Hepatic stellate cell (primary cell): ENCODE data around the gene ID2.

ENCODE experiments used
- DNase-seq: peaks from one replicate; pipeline ENCODE4 v3.0.0; 2011; ENCODE audit warnings: low spot score

Gene ID2

GRCh38 chr2:8670580-8670979, 11.3 kb upstream of the ID2 start:
- DNase-seq: no peak

- DNase-seq: no peak
These were observed 10.7 kb upstream of the ID2 start for GRCh38 chr2:8671176-8671575.

DNA sequence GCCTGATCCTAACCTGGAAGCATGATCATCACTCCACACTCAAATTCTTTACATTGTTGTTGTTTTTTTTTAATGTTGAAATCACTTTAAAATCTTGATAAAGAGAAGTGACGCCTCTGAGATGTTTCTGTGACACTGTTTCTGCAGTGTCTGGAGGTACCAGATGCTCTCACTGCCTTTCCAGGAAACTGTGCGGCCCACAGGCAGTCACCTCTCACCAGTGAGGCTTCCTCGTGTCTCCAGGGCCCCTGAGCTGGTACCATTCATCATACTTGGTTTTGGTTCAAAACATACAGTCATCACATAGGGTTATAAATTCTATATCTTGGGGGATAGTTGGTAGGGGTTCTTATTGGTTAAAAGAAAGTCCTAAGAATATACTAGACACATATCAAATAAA, 10.1 kb upstream of the ID2 start:
- no peak for DNase-seq

- DNase-seq: no peak
These were observed 8.9 kb upstream of the ID2 start for GRCh38 chr2:8672940-8673339.

- DNase-seq: no peak
These were observed 8.5 kb upstream of the ID2 start for GRCh38 chr2:8673381-8673780.

DNA sequence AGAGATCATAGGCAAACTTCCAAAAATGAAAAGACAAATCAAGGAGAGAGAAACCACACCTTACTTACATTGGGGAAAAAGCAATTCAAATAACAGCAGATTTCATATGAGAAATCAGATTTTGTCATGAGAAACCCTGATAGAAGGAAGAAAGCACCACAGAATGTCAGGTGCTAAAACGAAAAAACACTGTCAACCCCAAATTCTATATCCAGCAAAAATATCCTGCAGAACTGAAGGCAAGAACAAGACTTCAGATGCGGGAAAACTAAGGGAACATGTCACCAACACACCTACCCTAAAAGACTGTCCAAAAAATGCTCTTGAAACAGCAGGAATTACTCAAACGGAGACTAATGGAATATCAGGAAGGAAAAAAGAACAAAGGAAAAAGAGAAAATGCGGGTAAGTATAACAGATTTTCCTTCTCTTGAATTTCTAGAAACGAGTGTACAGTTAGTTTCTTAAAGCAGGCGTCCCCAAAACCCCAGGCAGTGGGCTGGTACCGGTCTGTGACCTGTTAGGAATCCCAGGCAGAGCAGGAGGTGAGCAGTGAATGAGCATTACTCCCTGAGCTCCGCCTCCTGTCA, 7.3 kb upstream of the ID2 start:
- DNase-seq: no peak

DNA sequence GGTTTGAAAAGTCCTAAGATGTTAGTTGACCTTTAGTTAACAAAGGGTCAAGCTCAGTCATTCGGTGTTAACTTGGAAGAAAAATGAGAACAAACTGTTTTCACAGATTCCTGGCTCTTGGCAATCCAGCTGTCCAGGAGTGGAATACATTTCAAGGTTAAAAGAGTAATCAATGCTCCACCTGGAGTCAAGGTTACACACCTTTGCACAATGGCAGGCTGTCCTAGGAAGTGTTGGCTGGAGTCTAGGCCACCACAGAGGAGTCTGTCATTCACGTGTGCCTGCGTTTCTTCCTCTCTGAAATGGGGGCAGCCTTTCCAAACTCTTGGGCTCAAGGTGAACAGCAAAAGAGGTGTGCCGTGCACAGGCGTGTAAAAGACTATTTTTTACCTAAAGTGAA, 6.3 kb upstream of the ID2 start:
- DNase-seq: no peak

- peak; percentile 82 for DNase-seq
These were observed 5.5 kb upstream of the ID2 start for GRCh38 chr2:8676191-8676920.

DNA sequence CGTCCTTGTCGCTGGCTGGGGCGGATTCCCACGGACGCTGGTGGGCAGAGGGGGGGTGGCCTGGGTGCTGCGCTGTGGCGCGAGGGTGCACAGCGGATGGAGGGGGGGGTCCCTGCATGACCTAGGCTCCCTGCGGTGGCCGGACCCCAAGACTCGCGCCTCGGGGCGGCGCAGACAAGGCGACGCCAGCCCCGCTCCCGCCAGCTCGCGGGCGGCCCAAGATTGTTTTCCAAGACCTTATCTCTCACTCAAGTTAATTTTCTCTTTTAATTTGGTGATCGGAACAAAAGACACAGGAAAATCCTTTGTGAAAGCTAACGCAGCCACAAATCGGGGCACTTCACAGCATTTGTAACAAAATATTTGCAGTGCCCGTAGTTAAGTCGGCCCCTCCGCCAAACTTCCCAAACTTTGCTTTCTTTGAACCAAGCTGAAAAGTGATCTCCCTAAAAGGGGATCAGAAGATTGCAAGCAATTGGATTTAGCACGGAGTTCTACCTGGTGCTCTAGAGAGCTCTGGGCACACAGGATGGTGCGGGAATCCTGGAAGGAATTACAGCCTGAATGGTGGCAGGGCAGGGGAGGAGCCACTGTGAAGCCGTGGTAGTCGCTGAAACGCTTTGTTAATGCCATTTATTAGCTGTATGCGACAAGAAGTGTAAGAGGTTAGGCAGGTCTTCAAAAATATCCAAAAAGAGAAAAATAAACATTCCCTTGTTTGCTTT, 4.8 kb upstream of the ID2 start:
- DNase-seq: no peak

- DNase-seq: peak; percentile 57
These were observed 3.9 kb upstream of the ID2 start for GRCh38 chr2:8677646-8678592.

GRCh38 chr2:8678731-8679566, 2.9 kb upstream of the ID2 start:
- peak; percentile 91 for DNase-seq

DNA sequence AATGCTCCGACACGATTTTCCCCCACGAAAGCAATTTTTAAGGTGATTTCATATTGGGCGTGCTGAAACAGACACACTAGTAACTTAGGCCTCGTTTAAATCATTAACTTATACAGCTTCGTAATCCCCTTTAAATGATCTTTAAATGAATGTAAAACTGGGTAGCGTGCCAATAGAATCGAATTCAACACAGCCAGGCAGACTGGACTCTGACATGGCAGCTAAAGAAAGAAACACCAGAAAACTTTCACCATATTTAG, 2.4 kb upstream of the ID2 start:
- no peak for DNase-seq

GRCh38 chr2:8679827-8680731, 1.8 kb upstream of the ID2 start:
- peak; percentile 47 for DNase-seq

DNA sequence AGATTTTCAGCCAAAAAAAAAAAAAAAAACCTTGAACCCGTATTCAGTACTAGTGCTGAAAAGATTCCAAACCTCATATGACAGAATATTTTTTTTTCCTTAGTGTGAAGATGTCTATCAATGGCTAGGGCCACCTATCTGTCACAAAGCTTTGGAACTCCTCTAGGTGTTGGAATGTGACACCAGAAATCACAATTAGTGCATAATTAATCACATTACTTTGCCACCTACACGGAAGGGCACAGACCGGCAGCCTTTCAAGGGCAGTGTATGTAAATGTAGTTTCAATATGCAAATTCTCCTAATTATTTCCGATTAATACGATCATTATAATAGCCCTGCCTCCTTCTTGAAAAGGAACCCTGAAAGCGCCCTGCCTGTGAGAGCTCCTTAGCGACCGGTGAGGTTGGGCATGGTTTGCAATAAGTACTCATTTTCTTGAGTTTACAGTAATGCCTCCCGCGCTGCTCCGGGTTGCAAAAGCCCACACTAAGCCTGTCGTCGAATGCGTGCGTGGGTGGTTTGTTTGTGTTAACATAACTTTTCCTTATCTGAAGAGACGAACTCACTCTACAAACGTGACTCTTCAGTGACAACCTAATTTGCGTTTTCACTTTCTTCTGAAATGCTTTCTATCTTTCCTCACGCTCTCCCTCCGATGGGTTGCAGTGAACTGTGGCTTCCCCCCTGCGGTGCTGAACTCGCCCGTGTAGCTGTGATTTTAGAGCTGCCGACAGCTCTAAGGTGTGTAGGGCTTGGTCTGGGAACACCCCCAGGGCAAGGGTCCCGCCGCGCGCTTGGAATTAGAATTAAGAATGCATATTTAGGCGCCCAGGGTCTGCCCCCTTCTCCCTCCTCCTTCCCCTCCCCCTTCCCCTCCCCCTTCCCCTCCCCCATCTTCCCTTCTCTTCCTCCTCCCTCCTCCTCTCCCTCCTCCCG, 765 bp upstream of the ID2 start:
- peak; percentile 74 for DNase-seq

DNA sequence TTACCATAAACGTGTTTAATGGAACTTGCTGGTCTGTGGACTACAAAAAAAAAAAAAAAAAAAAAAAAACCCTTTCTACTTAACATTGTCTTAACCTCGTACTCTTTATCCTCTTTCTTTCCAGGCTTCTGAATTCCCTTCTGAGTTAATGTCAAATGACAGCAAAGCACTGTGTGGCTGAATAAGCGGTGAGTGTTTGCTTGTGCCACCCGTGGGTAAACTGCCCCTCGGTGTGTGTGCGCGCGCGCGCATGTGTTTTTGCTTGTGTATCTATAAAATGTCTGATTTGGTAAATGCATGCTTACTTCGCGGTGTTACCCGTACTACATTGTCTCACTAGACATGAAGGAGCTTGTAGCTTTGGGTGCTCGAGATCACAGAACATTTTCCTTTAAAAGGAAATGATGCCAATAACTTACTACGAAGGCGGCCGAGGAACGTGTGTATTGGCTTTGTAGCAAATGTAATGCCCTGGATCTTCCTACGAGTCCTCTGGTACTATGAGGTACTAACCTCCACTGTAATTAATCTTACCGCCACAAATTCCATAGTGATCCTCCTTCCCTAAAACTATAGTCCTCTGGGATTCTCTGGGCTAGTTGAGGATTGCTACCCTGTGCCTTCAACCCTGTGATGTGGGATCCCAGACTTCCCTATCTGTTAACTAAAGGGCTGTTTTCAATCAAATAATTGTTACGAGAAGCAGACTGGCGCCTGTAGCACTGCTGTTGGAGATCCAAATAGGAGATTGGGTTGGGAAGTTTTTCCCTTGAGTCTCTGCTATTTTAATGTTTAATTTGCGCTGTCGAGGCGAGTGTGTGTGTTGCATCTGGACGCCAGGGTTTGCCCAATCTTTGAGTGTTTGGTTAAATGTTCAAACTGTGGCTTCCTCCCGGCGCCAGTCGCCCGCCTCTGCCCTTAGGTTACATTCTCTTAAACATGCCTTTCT, 1.1 kb downstream of the ID2 start:
- DNase-seq: peak; percentile 53

DNA sequence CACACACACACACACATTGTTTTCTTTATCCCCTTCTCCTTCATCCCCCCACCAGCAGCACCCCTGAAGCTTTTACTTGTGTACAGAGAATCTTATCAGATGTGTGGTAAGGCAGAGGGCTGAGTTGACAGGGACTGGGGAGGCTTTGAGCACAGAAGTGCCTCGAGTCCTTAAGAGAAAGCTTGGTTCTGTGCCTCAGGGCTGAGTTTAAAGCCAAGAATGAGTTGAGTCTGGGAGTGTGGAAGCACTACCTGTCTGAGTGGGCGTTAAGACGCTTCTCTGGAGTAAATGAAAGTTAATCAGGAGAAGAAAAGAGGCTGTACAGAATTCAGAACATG, 2.7 kb downstream of the ID2 start:
- DNase-seq: peak; percentile 40

GRCh38 chr2:8684878-8685696, 3.2 kb downstream of the ID2 start:
- peak; percentile 57 for DNase-seq
